HCT116 (cell line): ENCODE results near the gene PRM1. TPM values are rescaled to one million over a fixed set of nuclear protein-coding genes. Genes with fewer than 3 reads are reported as not detected.

Source experiments
- ATAC-seq: fragments of 200-7000 bp; cut with Tn5 transposase; 2 replicates; pipeline ENCODE4 v1.9.1; 2020; ENCODE audit warnings: mild to moderate bottlenecking, moderate library complexity
- BruUV-seq: library from RNA; stranded (reverse); fragments of 400-500 nt; replicated peaks from 2 replicates; lab custom pipeline; 2021; lab: Mats Ljungman, UMichigan
- CTCF ChIA-PET: fragments of 300-600 bp; sonication (Branson Sonifier 250); formaldehyde crosslinking; loops from one replicate; lab custom pipeline; 2021; ENCODE audit warnings: antibody characterized with exemption; lab: Charles Lee
- POLR2A ChIA-PET: fragments of 300-600, 350-600 bp; sonication (Branson Sonifier 250); formaldehyde crosslinking; loops from one replicate; lab custom pipeline; 2021; ENCODE audit warnings: antibody characterized with exemption; lab: Charles Lee
- RAD21 ChIA-PET, 2 experiments: fragments of 300-600 bp; sonication (Branson Sonifier 250); formaldehyde crosslinking; loops; one replicate each; lab custom pipeline; 2023; ENCODE audit warnings: low total read pairs in 2 of 2; ENCODE audit not compliant: uncharacterized antibody in 2 of 2, unreplicated experiment in 2 of 2, low non-redundant PET in 1 of 2; lab: Charles Lee
- DNase-seq: peaks from one replicate; pipeline ENCODE4 v3.0.0-alpha.2; 2010; ENCODE audit warnings: low read depth, low spot score
- H2AFZ ChIP-seq: fragments of 200-600 bp; shearing (Covaris generic), sonication (generic); 2 replicates; pipeline ENCODE4 v1.6.1; 2017; ENCODE audit warnings: low read depth, mixed run types, mixed read lengths, antibody characterized with exemption, low read length; ENCODE audit not compliant: poor library complexity, severe bottlenecking
- H3K27ac ChIP-seq: 2 replicates; pipeline ENCODE4 v1.5.1; 2012; ENCODE audit warnings: low read depth, low read length
- H3K27me3 ChIP-seq: fragments of 200-600 bp; sonication (generic); 2 replicates; pipeline ENCODE4 v1.6.1; 2016; ENCODE audit warnings: mixed run types, low read length, mixed read lengths; ENCODE audit not compliant: insufficient read depth
- H3K36me3 ChIP-seq, 2 experiments: fragments of 200-500 bp in 1 of 2; fragments of 200-600 bp in 1 of 2; sonication (Bioruptor generic) in 1 of 2; sonication (generic) in 1 of 2; 2 replicates each; pipeline versions ENCODE4 v1.5.1 to v1.6.1; 2014 to 2016; ENCODE audit warnings: low read length in 2 of 2, inconsistent platforms in 1 of 2, mixed read lengths in 1 of 2, mixed run types in 1 of 2; ENCODE audit not compliant: insufficient read depth in 2 of 2, control insufficient read depth in 1 of 2
- H3K4me1 ChIP-seq, 2 experiments: fragments of 200-600 bp in 1 of 2; sonication (generic) in 1 of 2; 2 replicates each; pipeline versions ENCODE4 v1.5.1 to v1.6.1; 2012 to 2017; ENCODE audit warnings: low read length in 2 of 2, inconsistent platforms in 1 of 2, mild to moderate bottlenecking in 1 of 2, mixed read lengths in 1 of 2, mixed run types in 1 of 2, moderate library complexity in 1 of 2; ENCODE audit not compliant: insufficient read depth in 2 of 2, control insufficient read depth in 1 of 2
- H3K4me2 ChIP-seq: fragments of 200-600 bp; sonication (generic); 2 replicates; pipeline ENCODE4 v1.6.1; 2017; ENCODE audit warnings: mixed run types, low read length, mixed read lengths
- H3K4me3 ChIP-seq, 2 experiments: fragments of 200-600 bp in 1 of 2; sonication (generic) in 1 of 2; replicated peaks in 1 of 2; 2 replicates each; pipeline ENCODE4 v1.5.1; 2011 to 2016; ENCODE audit warnings: low read length in 2 of 2, control low read depth in 1 of 2, low read depth in 1 of 2, mild to moderate bottlenecking in 1 of 2, mixed read lengths in 1 of 2, mixed run types in 1 of 2
- H3K79me2 ChIP-seq: fragments of 200-600 bp; sonication (generic); 2 replicates; pipeline ENCODE4 v1.6.1; 2017; ENCODE audit warnings: mild to moderate bottlenecking, mixed run types, low read length, moderate library complexity, mixed read lengths; ENCODE audit not compliant: insufficient read depth
- H3K9ac ChIP-seq: fragments of 200-600 bp; sonication (generic); 2 replicates; pipeline ENCODE4 v1.6.1; 2016; ENCODE audit warnings: low read length, mixed read lengths
- H3K9me2 ChIP-seq: fragments of 200-600 bp; sonication (generic), shearing (Covaris generic); 2 replicates; pipeline ENCODE4 v1.6.1; 2017; ENCODE audit warnings: mixed run types, mild to moderate bottlenecking, moderate library complexity; ENCODE audit not compliant: insufficient read depth
- H3K9me3 ChIP-seq, 2 experiments: fragments of 200-500 bp in 1 of 2; fragments of 200-600 bp in 1 of 2; sonication (Bioruptor generic) in 1 of 2; sonication (generic) in 1 of 2; 2 replicates each; pipeline ENCODE4 v1.6.1; 2014 to 2017; ENCODE audit warnings: low read length in 2 of 2, mixed read lengths in 2 of 2, inconsistent platforms in 1 of 2, low read depth in 1 of 2, mild to moderate bottlenecking in 1 of 2, mixed run types in 1 of 2, moderate library complexity in 1 of 2; ENCODE audit not compliant: control insufficient read depth in 1 of 2, insufficient read depth in 1 of 2
- H4K20me1 ChIP-seq: fragments of 200-600 bp; sonication (generic), shearing (Covaris generic); 2 replicates; pipeline ENCODE4 v1.6.1; 2017; ENCODE audit warnings: mixed run types, mild to moderate bottlenecking, moderate library complexity; ENCODE audit not compliant: insufficient read depth
- CBX3 ChIP-seq: IDR thresholded peaks from 2 replicates; pipeline ENCODE4 v1.6.1; 2012; ENCODE audit warnings: low read depth
- CTCF ChIP-seq, 3 experiments: fragments of 200-600 bp in 1 of 3; sonication (generic) in 1 of 3; IDR thresholded peaks in 2 of 3; conservative IDR thresholded peaks in 1 of 3; 2 replicates each; pipeline ENCODE4 v1.5.1; 2012 to 2017; ENCODE audit warnings: low read depth in 2 of 3, low read length in 2 of 3, antibody characterized with exemption in 1 of 3, borderline replicate concordance in 1 of 3, control low read depth in 1 of 3, mild to moderate bottlenecking in 1 of 3, mixed read lengths in 1 of 3, mixed run types in 1 of 3, moderate library complexity in 1 of 3; ENCODE audit not compliant: insufficient read depth in 1 of 3
- EGR1 ChIP-seq: IDR thresholded peaks from 2 replicates; pipeline ENCODE4 v1.6.1; 2012; ENCODE audit warnings: low read depth
- EZH2 ChIP-seq: fragments of 200-600 bp; sonication (generic); IDR thresholded peaks from 2 replicates; pipeline ENCODE4 v1.6.1; 2017; ENCODE audit warnings: antibody characterized with exemption, mixed run types
- JUND ChIP-seq: IDR thresholded peaks from 2 replicates; pipeline ENCODE4 v1.6.1; 2012
- POLR2AphosphoS5 ChIP-seq: IDR thresholded peaks from 2 replicates; pipeline ENCODE4 v1.6.1; 2011; ENCODE audit warnings: mild to moderate bottlenecking, low read depth, low read length, moderate library complexity
- YY1 ChIP-seq: IDR thresholded peaks from 2 replicates; pipeline ENCODE4 v1.6.1; 2011; ENCODE audit warnings: low read length, low read depth, moderate library complexity, mild to moderate bottlenecking; ENCODE audit not compliant: insufficient replicate concordance; ENCODE audit errors: extremely low read depth
- ZNF274 ChIP-seq: fragments of 200-500 bp; sonication (Bioruptor generic); IDR thresholded peaks from 2 replicates; pipeline ENCODE4 v1.6.1; 2014; ENCODE audit warnings: mild to moderate bottlenecking, low read depth, low read length, inconsistent platforms
- intact Hi-C: fragments of 100-400 bp; cut with micrococcal nuclease; formaldehyde crosslinking; loops from 2 replicates; pipeline ENCODE4 v1.10.0; 2022
- total RNA-seq: library from RNA; stranded (reverse); gene quantifications from one replicate; pipeline ENCODE4 v1.2.1, GENCODE V29; 2021; ENCODE audit not compliant: unreplicated experiment

PRM1 gene
- total RNA-seq, 1 experiment from 2014 or later, result not detected

GRCh38 chr16:11313493-11314308 is 32.6 kb upstream of the PRM1 start:
- DNase-seq (no peak), ATAC-seq (no peak)
- Histone ChIP-seq H3K79me2 (no peaks in the 10 kb centered on the region), H3K36me3 (no peaks in the 10 kb centered on the region), H4K20me1 (no peaks in the 10 kb centered on the region), H3K9ac (0 out of 2 replicates have a peak overlapping the region, but pooled peaks have one; percentile 34), H3K27ac (peak overlapping the region; percentile 46; the same call in 1 of the 2 replicates), H3K4me2 (peak overlapping the region; percentile 88), H2AFZ (no peak overlapping the region), H3K4me1 (peaks cover 36 to 42% of the 10 kb centered on the region in 2 experiments), H3K4me3 (peak overlapping the region in 1 of 2 experiments; percentile 53; a peak in 1 of 4 replicates), H3K27me3 (no peaks in the 10 kb centered on the region), H3K9me2 (no peaks in the 10 kb centered on the region), H3K9me3 (no peaks in the 10 kb centered on the region)
- POLR2A ChIA-PET, result no interaction called here
- no peak for TF ChIP-seq EZH2
- no peak for TF ChIP-seq POLR2AphosphoS5
- TF ChIP-seq ZNF274, result no peak
- TF ChIP-seq CBX3, result no peak
- TF ChIP-seq EGR1, result no peak
- TF ChIP-seq JUND, result no peak
- no peak for TF ChIP-seq CTCF (IDR thresholded peaks at IDR 0.05 in 2 of 3, conservative IDR thresholded peaks at IDR 0.05 in 1 of 3; ENCODE audit: borderline replicate concordance in 1 of 3, insufficient read depth in 1 of 3, low read depth in 2 of 3, low read length in 2 of 3)
- no peak for TF ChIP-seq YY1
- intact Hi-C loops, result no loop called here
- BruUV-seq, result no TSS peak
- CTCF ChIA-PET, result no interaction called here
- RAD21 ChIA-PET, result no interaction called here
